GM20431 (cell line): ENCODE data around the gene MICAL2.

Experiments used
- in situ Hi-C: fragments of 300-500 bp; cut with MseI, MboI; formaldehyde crosslinking; loops from one replicate; pipeline ENCODE4 v1.15.0; 2020; ENCODE audit warnings: low sequenced_read_pairs; ENCODE audit not compliant: unreplicated experiment

MICAL2 gene

GRCh38 chr11:12110201-12110713 lies at the start of gene MICAL2:
Gene MICAL2 (plus strand): TSS chr11:12110590. CDS start chr11:12162156, 51,566 bp downstream.
- in situ Hi-C loops = no loop called here

GRCh38 chr11:12061851-12062560 lies 48.4 kb upstream of the MICAL2 start:
- in situ Hi-C loops = loop anchor here (25.0 kb wide), 1 partner anchor 175 kb away; no protein-coding TSS in a partner anchor

- in situ Hi-C loops = loop anchor here (25.0 kb wide), 1 partner anchor 174 kb away; no protein-coding TSS in a partner anchor
Observed at GRCh38 chr11:12063251-12063650, 47.1 kb upstream of the MICAL2 start.

- in situ Hi-C loops = loop anchor here (25.0 kb wide), 1 partner anchor 173 kb away; no protein-coding TSS in a partner anchor
Observed at GRCh38 chr11:12064136-12064953, 46.0 kb upstream of the MICAL2 start.

GRCh38 chr11:12064954-12065280 lies 45.5 kb upstream of the MICAL2 start:
- in situ Hi-C loops = loop anchor here (25.0 kb wide), 1 partner anchor 172 kb away; no protein-coding TSS in a partner anchor

- in situ Hi-C loops = loop anchor here (25.0 kb wide), 1 partner anchor 171 kb away; no protein-coding TSS in a partner anchor
Observed at GRCh38 chr11:12066056-12066798, 44.2 kb upstream of the MICAL2 start.

GRCh38 chr11:12066799-12067508 lies 43.4 kb upstream of the MICAL2 start:
- in situ Hi-C loops = loop anchor here (25.0 kb wide), 1 partner anchor 170 kb away; no protein-coding TSS in a partner anchor

- in situ Hi-C loops = loop anchor here (25.0 kb wide), 1 partner anchor 169 kb away; no protein-coding TSS in a partner anchor
Observed at GRCh38 chr11:12067796-12068357, 42.5 kb upstream of the MICAL2 start.

- in situ Hi-C loops = loop anchor here (25.0 kb wide), 1 partner anchor 168 kb away; no protein-coding TSS in a partner anchor
Observed at GRCh38 chr11:12069066-12069676, 41.2 kb upstream of the MICAL2 start.

- in situ Hi-C loops = loop anchor here (25.0 kb wide), 1 partner anchor 167 kb away; no protein-coding TSS in a partner anchor
Observed at GRCh38 chr11:12070446-12071267, 39.7 kb upstream of the MICAL2 start.

GRCh38 chr11:12071574-12071973 lies 38.8 kb upstream of the MICAL2 start:
- in situ Hi-C loops = loop anchor here (25.0 kb wide), 1 partner anchor 166 kb away; no protein-coding TSS in a partner anchor

GRCh38 chr11:12073436-12073835 lies 37.0 kb upstream of the MICAL2 start:
- in situ Hi-C loops = loop anchor here (25.0 kb wide), 1 partner anchor 164 kb away; no protein-coding TSS in a partner anchor

- in situ Hi-C loops = loop anchor here (25.0 kb wide), 1 partner anchor 163 kb away; no protein-coding TSS in a partner anchor
Observed at GRCh38 chr11:12073886-12074285, 36.5 kb upstream of the MICAL2 start.

- in situ Hi-C loops = loop anchor here (25.0 kb wide), 1 partner anchor 163 kb away; no protein-coding TSS in a partner anchor
Observed at GRCh38 chr11:12074529-12075195, 35.7 kb upstream of the MICAL2 start.

GRCh38 chr11:12075291-12075690 lies 35.1 kb upstream of the MICAL2 start:
- in situ Hi-C loops = no loop called here

GRCh38 chr11:12075822-12076821 lies 34.3 kb upstream of the MICAL2 start:
- in situ Hi-C loops = no loop called here
